Keratinocyte (primary cell): Measurements from ENCODE around the gene ITPKC.

Experiments
- EZH2 ChIP-seq: IDR thresholded peaks from one replicate; pipeline ENCODE4 v1.6.1; 2012; ENCODE audit warnings: inconsistent platforms, mild to moderate bottlenecking, low read length, moderate library complexity
- TF ChIP-seq, protein P1 (sequence below), 3 experiments: IDR thresholded peaks in 1 of 3; conservative IDR thresholded peaks in 1 of 3; optimal IDR thresholded peaks in 1 of 3; 2 replicates in 2 of 3; 3 replicates in 1 of 3; pipeline versions ENCODE3 to v1.5.1; 2011; ENCODE audit warnings: low read length in 3 of 3, mild to moderate bottlenecking in 3 of 3, moderate library complexity in 2 of 3, control low read depth in 1 of 3, inconsistent platforms in 1 of 3; ENCODE audit not compliant: insufficient read depth in 2 of 3; ENCODE audit errors: extremely low read depth in 1 of 3

DNA sequence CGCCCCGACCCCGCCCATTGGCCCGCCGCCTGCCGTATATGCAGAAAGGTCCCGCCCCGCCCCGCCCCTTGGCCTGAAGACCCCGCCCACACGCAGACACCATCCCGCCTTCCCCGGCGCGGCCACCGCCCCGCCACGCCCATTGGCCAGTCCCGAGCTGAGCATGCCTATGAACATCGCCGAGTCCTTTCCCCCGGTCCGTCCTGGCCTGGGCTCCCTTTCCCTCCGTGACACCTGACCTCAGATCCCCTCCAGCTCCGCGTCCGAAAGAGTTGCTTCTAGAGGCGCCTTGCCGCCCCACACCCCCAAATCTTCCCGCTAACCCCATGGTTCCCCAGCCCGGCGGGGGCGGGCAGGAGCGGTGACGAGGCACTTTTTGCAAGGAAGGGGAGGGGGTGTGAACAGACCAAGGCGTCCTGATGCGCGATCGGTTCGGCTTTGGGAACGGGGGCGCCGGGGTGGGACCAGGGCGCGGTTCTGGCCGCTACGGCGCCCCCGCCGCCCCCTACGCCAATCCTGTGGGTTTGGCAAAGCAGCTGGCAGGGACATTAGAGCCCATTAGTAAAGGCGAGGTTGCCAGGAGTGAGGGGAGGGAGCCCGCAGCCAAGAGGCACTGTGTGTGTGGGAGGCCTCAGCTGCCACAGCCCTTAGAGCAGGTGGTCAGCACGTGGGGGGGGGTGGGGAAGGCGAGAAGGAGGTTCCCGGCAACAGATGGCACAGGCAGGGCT is 26.1 kb upstream of the ITPKC start:
- TF ChIP-seq, protein P1, sequence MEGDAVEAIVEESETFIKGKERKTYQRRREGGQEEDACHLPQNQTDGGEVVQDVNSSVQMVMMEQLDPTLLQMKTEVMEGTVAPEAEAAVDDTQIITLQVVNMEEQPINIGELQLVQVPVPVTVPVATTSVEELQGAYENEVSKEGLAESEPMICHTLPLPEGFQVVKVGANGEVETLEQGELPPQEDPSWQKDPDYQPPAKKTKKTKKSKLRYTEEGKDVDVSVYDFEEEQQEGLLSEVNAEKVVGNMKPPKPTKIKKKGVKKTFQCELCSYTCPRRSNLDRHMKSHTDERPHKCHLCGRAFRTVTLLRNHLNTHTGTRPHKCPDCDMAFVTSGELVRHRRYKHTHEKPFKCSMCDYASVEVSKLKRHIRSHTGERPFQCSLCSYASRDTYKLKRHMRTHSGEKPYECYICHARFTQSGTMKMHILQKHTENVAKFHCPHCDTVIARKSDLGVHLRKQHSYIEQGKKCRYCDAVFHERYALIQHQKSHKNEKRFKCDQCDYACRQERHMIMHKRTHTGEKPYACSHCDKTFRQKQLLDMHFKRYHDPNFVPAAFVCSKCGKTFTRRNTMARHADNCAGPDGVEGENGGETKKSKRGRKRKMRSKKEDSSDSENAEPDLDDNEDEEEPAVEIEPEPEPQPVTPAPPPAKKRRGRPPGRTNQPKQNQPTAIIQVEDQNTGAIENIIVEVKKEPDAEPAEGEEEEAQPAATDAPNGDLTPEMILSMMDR (optimal IDR thresholded peaks at IDR 0.05 in 1 of 3, IDR thresholded peaks at IDR 0.05 in 1 of 3, conservative IDR thresholded peaks at IDR 0.05 in 1 of 3; ENCODE audit: extremely low read depth in 1 of 3, insufficient read depth in 2 of 3, low read length in 3 of 3), result no peak
- TF ChIP-seq EZH2, result no peak
